Measurements from ENCODE around the gene G0S2.
"Not testable (repeated sequence)": the region's sequence is repeated elsewhere in the genome, so short reads cannot be mapped to it uniquely, and the experiment has no call there.

Gene G0S2

DNA sequence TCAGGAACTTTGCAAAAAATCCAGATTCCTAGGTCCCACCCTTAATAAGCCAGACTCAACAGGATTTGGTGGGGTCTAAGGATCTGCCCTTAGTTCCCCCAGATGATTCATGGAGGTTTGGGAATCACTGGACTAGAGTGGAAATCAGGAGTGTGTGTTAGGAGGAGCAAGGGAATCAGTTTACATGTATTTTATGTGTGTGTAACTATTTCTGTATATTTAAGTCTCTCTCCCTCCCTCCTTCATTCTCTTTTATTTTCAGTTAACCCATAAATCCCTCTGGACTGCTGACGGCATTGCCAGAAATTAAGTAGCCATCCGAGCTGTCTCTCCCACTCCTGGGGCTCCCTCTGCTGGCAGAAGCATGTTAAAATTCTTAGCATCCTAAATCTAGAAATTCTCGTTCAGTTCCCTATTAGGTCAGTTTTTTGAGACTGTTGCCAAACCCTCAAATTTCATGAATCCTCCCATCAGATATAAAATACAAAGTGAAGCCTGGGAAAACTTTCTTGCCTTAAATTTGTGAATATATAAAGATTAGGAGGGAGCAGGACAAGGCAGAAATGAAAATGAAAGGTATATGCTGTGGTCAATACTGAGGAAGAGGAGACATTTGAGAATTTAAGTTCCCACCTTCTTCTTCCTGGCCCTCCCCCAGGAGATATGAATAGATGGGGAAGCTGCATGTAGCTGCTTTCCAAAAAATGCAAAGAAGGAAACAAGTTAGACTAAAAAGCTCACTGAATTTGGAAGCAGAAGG is 17.7 kb downstream of the G0S2 start:
- H3K4me2 ChIP-seq (ENCODE audit: low read length): no peak overlapping the region
- H3K27me3 ChIP-seq (ENCODE audit: control insufficient read depth, insufficient read depth, low read length): no peaks in the 10 kb centered on the region
- no peaks in the 10 kb centered on the region for H3K4me1 ChIP-seq
- H3K9me3 ChIP-seq (ENCODE audit: control insufficient read depth, low read length): no peaks in the 10 kb centered on the region
- no peaks in the 10 kb centered on the region for H3K79me2 ChIP-seq
- no peak overlapping the region for H3K9ac ChIP-seq
- no peak overlapping the region for H3K4me3 ChIP-seq (ENCODE audit: low read depth, low read length)
- TF ChIP-seq, protein P1, sequence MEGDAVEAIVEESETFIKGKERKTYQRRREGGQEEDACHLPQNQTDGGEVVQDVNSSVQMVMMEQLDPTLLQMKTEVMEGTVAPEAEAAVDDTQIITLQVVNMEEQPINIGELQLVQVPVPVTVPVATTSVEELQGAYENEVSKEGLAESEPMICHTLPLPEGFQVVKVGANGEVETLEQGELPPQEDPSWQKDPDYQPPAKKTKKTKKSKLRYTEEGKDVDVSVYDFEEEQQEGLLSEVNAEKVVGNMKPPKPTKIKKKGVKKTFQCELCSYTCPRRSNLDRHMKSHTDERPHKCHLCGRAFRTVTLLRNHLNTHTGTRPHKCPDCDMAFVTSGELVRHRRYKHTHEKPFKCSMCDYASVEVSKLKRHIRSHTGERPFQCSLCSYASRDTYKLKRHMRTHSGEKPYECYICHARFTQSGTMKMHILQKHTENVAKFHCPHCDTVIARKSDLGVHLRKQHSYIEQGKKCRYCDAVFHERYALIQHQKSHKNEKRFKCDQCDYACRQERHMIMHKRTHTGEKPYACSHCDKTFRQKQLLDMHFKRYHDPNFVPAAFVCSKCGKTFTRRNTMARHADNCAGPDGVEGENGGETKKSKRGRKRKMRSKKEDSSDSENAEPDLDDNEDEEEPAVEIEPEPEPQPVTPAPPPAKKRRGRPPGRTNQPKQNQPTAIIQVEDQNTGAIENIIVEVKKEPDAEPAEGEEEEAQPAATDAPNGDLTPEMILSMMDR (IDR thresholded peaks at IDR 0.05): peak; percentile 71
- H2AFZ ChIP-seq: no peak overlapping the region
- no peak overlapping the region for H3K27ac ChIP-seq
- H3K36me3 ChIP-seq (ENCODE audit: control insufficient read depth, insufficient read depth, low read length): no peaks in the 10 kb centered on the region

- Histone ChIP-seq H2AFZ (no peak overlapping the region), H3K79me2 (no peaks in the 10 kb centered on the region), H3K9ac (no peak overlapping the region), H3K27ac (no peak overlapping the region), H3K27me3 (ENCODE audit: control insufficient read depth, insufficient read depth, low read length) (no peaks in the 10 kb centered on the region), H3K4me3 (ENCODE audit: low read depth, low read length) (no peak overlapping the region), H3K36me3 (ENCODE audit: control insufficient read depth, insufficient read depth, low read length) (no peaks in the 10 kb centered on the region), H3K4me1 (no peaks in the 10 kb centered on the region), H3K9me3 (ENCODE audit: control insufficient read depth, low read length) (no peaks in the 10 kb centered on the region), H3K4me2 (ENCODE audit: low read length) (no peak overlapping the region)
- TF ChIP-seq, protein P1 (IDR thresholded peaks at IDR 0.05): no peak
Measured at GRCh38 chr1:209696673-209697072, 21.5 kb downstream of the G0S2 start.

GRCh38 chr1:209697126-209697525 is 21.9 kb downstream of the G0S2 start:
- TF ChIP-seq, protein P1 (IDR thresholded peaks at IDR 0.05): no peak

DNA sequence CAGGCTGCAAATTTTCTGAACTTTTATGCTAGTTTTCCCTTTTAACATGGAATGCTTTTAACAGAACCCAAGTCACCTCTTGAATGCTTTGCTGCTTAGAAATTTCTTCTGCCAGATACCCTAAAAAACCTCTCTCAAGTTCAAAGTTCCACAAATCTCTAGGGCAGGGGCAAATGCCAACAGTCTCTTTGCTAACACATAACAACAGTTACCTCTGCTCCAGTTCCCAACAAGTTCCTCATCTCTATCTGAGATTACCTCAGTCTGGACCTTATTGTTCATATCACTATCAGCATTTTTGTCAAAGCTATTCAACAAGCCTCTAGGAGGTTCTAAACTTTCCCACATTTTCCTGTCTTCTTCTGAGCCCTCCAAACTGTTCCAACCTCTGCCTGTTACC is 25.5 kb downstream of the G0S2 start:
- H3K27ac ChIP-seq; H3K36me3 ChIP-seq (ENCODE audit: control insufficient read depth, insufficient read depth, low read length); H3K9me3 ChIP-seq (ENCODE audit: control insufficient read depth, low read length); H3K4me2 ChIP-seq (ENCODE audit: low read length); H3K27me3 ChIP-seq (ENCODE audit: control insufficient read depth, insufficient read depth, low read length); H3K4me3 ChIP-seq (ENCODE audit: low read depth, low read length); H3K4me1 ChIP-seq; H3K9ac ChIP-seq; H3K79me2 ChIP-seq; H2AFZ ChIP-seq: not testable (repeated sequence)

More at GRCh38 chr1:209697126-209697525, 21.9 kb downstream of the G0S2 start:
- Histone ChIP-seq H3K9me3 (ENCODE audit: control insufficient read depth, low read length) (no peaks in the 10 kb centered on the region), H3K4me2 (ENCODE audit: low read length) (no peak overlapping the region), H3K4me1 (no peaks in the 10 kb centered on the region), H3K27me3 (ENCODE audit: control insufficient read depth, insufficient read depth, low read length) (no peaks in the 10 kb centered on the region), H2AFZ (no peak overlapping the region), H3K27ac (no peak overlapping the region), H3K4me3 (ENCODE audit: low read depth, low read length) (no peak overlapping the region), H3K36me3 (ENCODE audit: control insufficient read depth, insufficient read depth, low read length) (no peaks in the 10 kb centered on the region), H3K79me2 (no peaks in the 10 kb centered on the region), H3K9ac (no peak overlapping the region)

DNA sequence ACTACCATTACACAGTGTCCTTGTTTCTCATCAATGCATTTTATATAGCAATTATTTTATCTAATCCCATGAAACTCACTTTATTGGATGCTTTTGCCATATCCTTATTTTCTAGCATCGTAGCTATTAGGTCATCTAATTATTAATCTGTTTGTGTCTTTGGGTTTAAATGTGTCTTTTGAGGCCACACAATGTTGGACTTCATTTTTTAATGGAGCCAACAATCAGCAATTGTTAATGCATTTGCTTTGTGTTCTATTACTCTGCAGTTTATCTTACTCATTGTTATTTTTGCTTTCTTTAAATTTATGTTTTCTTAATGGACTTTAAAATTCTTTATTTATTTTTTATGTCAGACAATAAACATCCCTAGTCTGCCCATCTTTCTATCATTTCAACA is 27.6 kb downstream of the G0S2 start:
- TF ChIP-seq, protein P1 (IDR thresholded peaks at IDR 0.05): no peak
- Histone ChIP-seq H3K9ac (no peak overlapping the region), H3K79me2 (no peaks in the 10 kb centered on the region), H3K27ac (no peak overlapping the region), H2AFZ (no peak overlapping the region), H3K9me3 (ENCODE audit: control insufficient read depth, low read length) (no peaks in the 10 kb centered on the region), H3K27me3 (ENCODE audit: control insufficient read depth, insufficient read depth, low read length) (no peaks in the 10 kb centered on the region), H3K36me3 (ENCODE audit: control insufficient read depth, insufficient read depth, low read length) (no peaks in the 10 kb centered on the region), H3K4me2 (ENCODE audit: low read length) (no peak overlapping the region), H3K4me1 (no peaks in the 10 kb centered on the region), H3K4me3 (ENCODE audit: low read depth, low read length) (no peak overlapping the region)
